Prostate gland (tissue), 2 donors: ENCODE data around the gene PPIB. TPM values are rescaled to one million over a fixed set of nuclear protein-coding genes. Genes with fewer than 3 reads are reported as not detected.

Source experiments
- DNase-seq: peaks from one replicate; pipeline ENCODE4 v3.0.0-alpha.2; 2019; ENCODE audit warnings: low spot score
- H3K27ac ChIP-seq, 2 donors: fragments of 200-600 bp; sonication (generic); 2 replicates each; pipeline ENCODE4 v1.5.1; 2017 to 2019
- H3K27me3 ChIP-seq: fragments of 200-600 bp; sonication (generic); replicated peaks from 2 replicates; pipeline ENCODE4 v1.5.1; 2019; ENCODE audit not compliant: insufficient read depth
- H3K36me3 ChIP-seq, 2 donors: fragments of 200-600 bp; sonication (generic); 1 replicate in 1 of 2; 2 replicates in 1 of 2; pipeline versions ENCODE4 v1.5.1 to v1.8.1; 2017 to 2019
- H3K4me1 ChIP-seq: fragments of 200-600 bp; sonication (generic); replicated peaks from 2 replicates; pipeline ENCODE4 v1.5.1; 2019
- H3K4me3 ChIP-seq, 2 donors: fragments of 200-600 bp; sonication (generic); 2 replicates each; pipeline ENCODE4 v1.5.1; 2017 to 2019
- H3K9me3 ChIP-seq: fragments of 200-600 bp; sonication (generic); 2 replicates; pipeline ENCODE4 v1.5.1; 2017
- CTCF ChIP-seq, 4 experiments: fragments of 200-600 bp in 2 of 4; fragments of 450-650 bp in 2 of 4; sonication (generic) in 2 of 4; IDR thresholded peaks; 1 replicate in 3 of 4; 2 replicates in 1 of 4; pipeline ENCODE4 v1.5.1; 2016 to 2019; ENCODE audit warnings: antibody characterized with exemption in 4 of 4, mild to moderate bottlenecking in 2 of 4, moderate library complexity in 2 of 4
- POLR2A ChIP-seq: fragments of 450-650 bp; IDR thresholded peaks from one replicate; pipeline ENCODE4 v1.6.1; 2016; ENCODE audit warnings: antibody characterized with exemption, mild to moderate bottlenecking
- POLR2AphosphoS5 ChIP-seq: sonication (generic); formaldehyde crosslinking; IDR thresholded peaks from one replicate; pipeline ENCODE4 v1.6.1; 2017; ENCODE audit warnings: antibody characterized with exemption
- WGBS: methylation state at CpG from one replicate; pipeline ENCODE4 v1.1.5; 2018; 5-methylcytosine and 5-hydroxymethylcytosine counted together
- intact Hi-C: fragments of 100-400 bp; cut with DNase I; formaldehyde crosslinking; loops from one replicate; pipeline ENCODE4 v1.14.2; 2022
- total RNA-seq, 2 donors: library from RNA; depleted of rRNA; stranded (reverse); fragments of >200 nt; gene quantifications; one replicate each; pipeline ENCODE4 v1.1.0, GENCODE V29; 2016

The PPIB gene
- total RNA-seq, 2 donors from 2014 or later = 372 to 624 TPM

GRCh38 chr15:64155802-64156651 lies 6.8 kb downstream of the PPIB start:
- H3K27ac ChIP-seq = no peak overlapping the region
- no peaks in the 10 kb centered on the region for H3K27me3 ChIP-seq
- WGBS = 83% methylated on average over 15 of the region's 15 CpGs
- intact Hi-C loops = no loop called here
- no peak for DNase-seq
- TF ChIP-seq POLR2A = no peak
- no peak for TF ChIP-seq POLR2AphosphoS5
- TF ChIP-seq CTCF (IDR thresholded peaks at IDR 0.05) = no peak
- no peaks in the 10 kb centered on the region for H3K9me3 ChIP-seq
- H3K4me1 ChIP-seq = peaks cover 11% of the 10 kb centered on the region
- peaks cover 26 to 38% of the 10 kb centered on the region in 2 donors for H3K36me3 ChIP-seq
- H3K4me3 ChIP-seq = no peak overlapping the region

- Histone ChIP-seq H3K9me3 (no peaks in the 10 kb centered on the region), H3K27me3 (no peaks in the 10 kb centered on the region), H3K36me3 (peaks cover 15 to 21% of the 10 kb centered on the region in 2 donors), H3K4me1 (peaks cover 4% of the 10 kb centered on the region), H3K27ac (peak overlapping the region; percentile 42 to 63), H3K4me3 (peak overlapping the region in 1 of 2 donors; percentile 57)
- peak; percentile 88 for DNase-seq
- 21% methylated on average over 12 of the region's 12 CpGs for WGBS
- intact Hi-C loops = no loop called here
- TF ChIP-seq POLR2A (no peak), POLR2AphosphoS5 (peak; percentile 60), CTCF (IDR thresholded peaks at IDR 0.05) (peak; percentile 91 to 97 (median 94))
Observed at GRCh38 chr15:64153480-64154367, 9.1 kb downstream of the PPIB start.

- H3K36me3 ChIP-seq = peaks cover 13 to 15% of the 10 kb centered on the region in 2 donors
- 33% methylated on average over 26 of the region's 27 CpGs for WGBS
- no peak for DNase-seq
- H3K4me3 ChIP-seq = peak overlapping the region; percentile 38 to 57
- H3K27me3 ChIP-seq = no peaks in the 10 kb centered on the region
- intact Hi-C loops = no loop called here
- H3K9me3 ChIP-seq = no peaks in the 10 kb centered on the region
- TF ChIP-seq CTCF (IDR thresholded peaks at IDR 0.05) (no peak), POLR2AphosphoS5 (no peak), POLR2A (no peak)
- H3K4me1 ChIP-seq = peaks cover 4% of the 10 kb centered on the region
- H3K27ac ChIP-seq = peak overlapping the region in 1 of 2 donors; percentile 46
Observed at GRCh38 chr15:64152507-64153387, 10.1 kb downstream of the PPIB start.

- H3K4me3 ChIP-seq = peak within 1 kb of the TSS; percentile 38 to 57
- H3K27ac ChIP-seq = peak within 1 kb of the TSS; percentile 34 to 46
- H3K9me3 ChIP-seq = no peaks in the 10 kb centered on the region
- peaks cover 4% of the 10 kb centered on the region for H3K4me1 ChIP-seq
- TF ChIP-seq CTCF (IDR thresholded peaks at IDR 0.05) = no peak
- no peak for TF ChIP-seq POLR2A
- TF ChIP-seq POLR2AphosphoS5 = no peak
- DNase-seq = no peak
- peaks cover 10 to 12% of the 10 kb centered on the region in 2 donors for H3K36me3 ChIP-seq
- no peaks in the 10 kb centered on the region for H3K27me3 ChIP-seq
- WGBS = 3% methylated on average over 79 of the region's 83 CpGs
- intact Hi-C loops = no loop called here
Observed at GRCh38 chr15:64151727-64152506, 10.9 kb downstream of the PPIB start, which contains the start of gene SNX22. Gene SNX22 (plus strand): TSS chr15:64151731. CDS start chr15:64151776, 45 bp downstream.
